ENCODE data around the gene FRMD4A. TPM values are rescaled to one million over a fixed set of nuclear protein-coding genes. Genes with fewer than 3 reads are reported as not detected.
A peak's percentile ranks its signal among the peaks of the same experiment; 100 is the strongest.

Gene FRMD4A
- total RNA-seq, 2 experiments from 2014 or later: 0.82 to 0.94 TPM

GRCh38 chr10:14333606-14334005 is 2.9 kb upstream of the FRMD4A start:
- H3K9me3 Mint-ChIP-seq (ENCODE audit: insufficient read depth): no peaks in the 10 kb centered on the region

DNA sequence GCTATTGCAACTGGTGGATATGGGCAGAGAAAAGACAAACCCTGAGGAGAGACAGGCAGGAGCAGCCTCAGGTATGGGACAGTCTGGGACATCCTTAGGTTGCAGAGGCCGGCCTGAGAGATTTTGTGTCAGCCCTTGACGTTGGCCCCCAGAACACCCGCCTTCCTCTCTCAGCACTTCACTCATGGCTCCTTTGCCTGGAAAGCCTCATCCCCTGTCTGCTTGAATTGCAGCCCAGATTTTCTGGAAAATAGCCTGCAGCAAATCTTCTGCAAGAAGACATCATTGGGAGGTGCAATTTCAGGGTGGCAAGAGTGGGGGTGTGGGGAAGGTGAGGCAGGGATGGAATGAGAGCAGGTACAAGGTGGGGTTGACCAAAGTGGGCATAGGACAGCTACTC is 2.2 kb upstream of the FRMD4A start:
- ATAC-seq: no peak
- H3K27me3 Mint-ChIP-seq (ENCODE audit: low read depth): peaks cover 25% of the 10 kb centered on the region
- POLR2A ChIA-PET: no interaction called here
- H3K27ac Mint-ChIP-seq: no peak overlapping the region
- H3K4me1 Mint-ChIP-seq (ENCODE audit: low read depth): no peaks in the 10 kb centered on the region
- no peaks in the 10 kb centered on the region for H3K36me3 Mint-ChIP-seq (ENCODE audit: low read depth)
- no peaks in the 10 kb centered on the region for H3K9me3 Mint-ChIP-seq (ENCODE audit: insufficient read depth)
- no peak for DNase-seq
- CTCF ChIA-PET: interaction anchor here (0.6 kb wide), 1 partner anchor 487 kb away, joined by 3 read pairs; no protein-coding TSS in a partner anchor
- H3K4me3 Mint-ChIP-seq: no peak overlapping the region

More at GRCh38 chr10:14333606-14334005, 2.9 kb upstream of the FRMD4A start:
- DNase-seq (no peak), ATAC-seq (no peak)
- ChIA-PET POLR2A (no interaction called here), CTCF (no interaction called here)
- no peaks in the 10 kb centered on the region for H3K4me1 Mint-ChIP-seq (ENCODE audit: low read depth)
- H3K27me3 Mint-ChIP-seq (ENCODE audit: low read depth): peaks cover 25% of the 10 kb centered on the region
- H3K4me3 Mint-ChIP-seq: no peak overlapping the region
- no peak overlapping the region for H3K27ac Mint-ChIP-seq
- no peaks in the 10 kb centered on the region for H3K36me3 Mint-ChIP-seq (ENCODE audit: low read depth)

- Mint-ChIP-seq H3K27ac (no peak overlapping the region), H3K4me3 (no peak overlapping the region), H3K4me1 (ENCODE audit: low read depth) (no peaks in the 10 kb centered on the region), H3K36me3 (ENCODE audit: low read depth) (no peaks in the 10 kb centered on the region), H3K27me3 (ENCODE audit: low read depth) (peaks cover 27% of the 10 kb centered on the region), H3K9me3 (ENCODE audit: insufficient read depth) (no peaks in the 10 kb centered on the region)
- CTCF ChIA-PET: no interaction called here
- POLR2A ChIA-PET: interaction anchor here (0.5 kb wide), 1 partner anchor 575 kb away, joined by 3 read pairs; no protein-coding TSS in a partner anchor
- no peak for DNase-seq
- ATAC-seq: no peak
These were observed 964 bp downstream of the FRMD4A start for GRCh38 chr10:14329746-14330173.

GRCh38 chr10:14328881-14329672 is 1.6 kb downstream of the FRMD4A start:
- ChIA-PET CTCF (no interaction called here), POLR2A (interaction anchor here (0.5 kb wide), 1 partner anchor 574 kb away, joined by 3 read pairs; no protein-coding TSS in a partner anchor)
- no peak for ATAC-seq
- H3K27ac Mint-ChIP-seq: no peak overlapping the region
- H3K4me1 Mint-ChIP-seq (ENCODE audit: low read depth): no peaks in the 10 kb centered on the region
- no peak for DNase-seq
- H3K27me3 Mint-ChIP-seq (ENCODE audit: low read depth): peaks cover 27% of the 10 kb centered on the region
- no peaks in the 10 kb centered on the region for H3K36me3 Mint-ChIP-seq (ENCODE audit: low read depth)
- no peaks in the 10 kb centered on the region for H3K9me3 Mint-ChIP-seq (ENCODE audit: insufficient read depth)
- no peak overlapping the region for H3K4me3 Mint-ChIP-seq

- ChIA-PET CTCF (no interaction called here), POLR2A (no interaction called here)
- ATAC-seq (no peak), DNase-seq (no peak)
- no peaks in the 10 kb centered on the region for H3K4me1 Mint-ChIP-seq (ENCODE audit: low read depth)
- H3K27me3 Mint-ChIP-seq (ENCODE audit: low read depth): peaks cover 22% of the 10 kb centered on the region
- H3K36me3 Mint-ChIP-seq (ENCODE audit: low read depth): no peaks in the 10 kb centered on the region
- no peak overlapping the region for H3K4me3 Mint-ChIP-seq
- no peak overlapping the region for H3K27ac Mint-ChIP-seq
- no peaks in the 10 kb centered on the region for H3K9me3 Mint-ChIP-seq (ENCODE audit: insufficient read depth)
These were observed 3.2 kb downstream of the FRMD4A start for GRCh38 chr10:14327527-14327926.

- Mint-ChIP-seq H3K9me3 (ENCODE audit: insufficient read depth) (no peaks in the 10 kb centered on the region), H3K27me3 (ENCODE audit: low read depth) (peaks cover 27% of the 10 kb centered on the region), H3K4me3 (no peak overlapping the region), H3K36me3 (ENCODE audit: low read depth) (no peaks in the 10 kb centered on the region), H3K4me1 (ENCODE audit: low read depth) (no peaks in the 10 kb centered on the region), H3K27ac (no peak overlapping the region)
- DNase-seq (no peak), ATAC-seq (no peak)
- ChIA-PET POLR2A (interaction anchor here (0.7 kb wide), 1 partner anchor 426 kb away, joined by 3 read pairs; no protein-coding TSS in a partner anchor), CTCF (interaction anchor here (0.7 to 1.2 kb wide), 3 partner anchors 8 to 125 kb away, joined by 3 to 4 read pairs (median 3); no protein-coding TSS in a partner anchor)
These were observed 4.1 kb downstream of the FRMD4A start for GRCh38 chr10:14326581-14326980.

GRCh38 chr10:14325325-14325955 is 5.3 kb downstream of the FRMD4A start:
- Mint-ChIP-seq H3K27ac (no peak overlapping the region), H3K4me1 (ENCODE audit: low read depth) (no peaks in the 10 kb centered on the region), H3K9me3 (ENCODE audit: insufficient read depth) (no peaks in the 10 kb centered on the region), H3K36me3 (ENCODE audit: low read depth) (no peaks in the 10 kb centered on the region), H3K4me3 (no peak overlapping the region), H3K27me3 (ENCODE audit: low read depth) (peaks cover 28% of the 10 kb centered on the region)
- POLR2A ChIA-PET: no interaction called here
- ATAC-seq: no peak
- CTCF ChIA-PET: interaction anchor here (0.7 to 1.2 kb wide), 2 partner anchors 9 to 124 kb away, joined by 3 to 4 read pairs; no protein-coding TSS in a partner anchor
- peak; percentile 65 for DNase-seq

- ATAC-seq (no peak), DNase-seq (no peak)
- Mint-ChIP-seq H3K27me3 (ENCODE audit: low read depth) (peaks cover 31% of the 10 kb centered on the region), H3K27ac (no peak overlapping the region), H3K9me3 (ENCODE audit: insufficient read depth) (no peaks in the 10 kb centered on the region), H3K36me3 (ENCODE audit: low read depth) (no peaks in the 10 kb centered on the region), H3K4me1 (ENCODE audit: low read depth) (no peaks in the 10 kb centered on the region), H3K4me3 (no peak overlapping the region)
- CTCF ChIA-PET: interaction anchor here (0.8 kb wide), 1 partner anchor 74 kb away, joined by 3 read pairs; no protein-coding TSS in a partner anchor
- POLR2A ChIA-PET: no interaction called here
These were observed 8.1 kb downstream of the FRMD4A start for GRCh38 chr10:14322526-14323188.

- ChIA-PET POLR2A (no interaction called here), CTCF (no interaction called here)
- no peaks in the 10 kb centered on the region for H3K4me1 Mint-ChIP-seq (ENCODE audit: low read depth)
- ATAC-seq (no peak), DNase-seq (no peak)
- no peak overlapping the region for H3K27ac Mint-ChIP-seq
- H3K27me3 Mint-ChIP-seq (ENCODE audit: low read depth): peaks cover 38% of the 10 kb centered on the region
- no peak overlapping the region for H3K4me3 Mint-ChIP-seq
- no peaks in the 10 kb centered on the region for H3K9me3 Mint-ChIP-seq (ENCODE audit: insufficient read depth)
- H3K36me3 Mint-ChIP-seq (ENCODE audit: low read depth): no peaks in the 10 kb centered on the region
These were observed 12.7 kb downstream of the FRMD4A start for GRCh38 chr10:14318007-14318406.

DNA sequence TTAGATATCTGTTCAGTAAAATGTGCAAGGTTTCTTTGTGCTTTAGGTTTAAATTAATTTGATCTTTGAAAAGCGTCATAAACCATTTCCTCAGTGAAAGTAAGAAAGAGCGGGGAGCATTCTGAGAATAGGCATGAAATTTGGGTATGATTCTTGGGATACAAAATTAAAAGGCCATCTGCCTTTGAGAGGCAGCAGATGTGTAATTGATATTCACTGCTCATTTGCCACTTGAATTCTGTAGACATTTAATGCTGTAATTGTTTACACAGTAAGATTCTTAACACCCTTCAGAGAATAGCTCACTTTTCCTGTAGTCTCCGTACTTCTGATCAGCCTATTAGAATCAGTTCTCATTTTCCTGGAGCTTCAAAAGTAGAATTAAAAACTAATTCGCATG is 18.7 kb downstream of the FRMD4A start:
- Mint-ChIP-seq H3K27me3 (ENCODE audit: low read depth) (peaks cover 17% of the 10 kb centered on the region), H3K27ac (no peak overlapping the region), H3K9me3 (ENCODE audit: insufficient read depth) (no peaks in the 10 kb centered on the region), H3K4me3 (no peak overlapping the region), H3K36me3 (ENCODE audit: low read depth) (no peaks in the 10 kb centered on the region), H3K4me1 (ENCODE audit: low read depth) (no peaks in the 10 kb centered on the region)
- ATAC-seq (no peak), DNase-seq (no peak)
- ChIA-PET POLR2A (no interaction called here), CTCF (no interaction called here)

- H3K9me3 Mint-ChIP-seq (ENCODE audit: insufficient read depth): no peaks in the 10 kb centered on the region
- CTCF ChIA-PET: no interaction called here
- no peaks in the 10 kb centered on the region for H3K36me3 Mint-ChIP-seq (ENCODE audit: low read depth)
These were observed 19.3 kb downstream of the FRMD4A start for GRCh38 chr10:14311206-14311957.

More at GRCh38 chr10:14311206-14311957, 19.3 kb downstream of the FRMD4A start:
- H3K4me1 Mint-ChIP-seq (ENCODE audit: low read depth): no peaks in the 10 kb centered on the region
- no peak overlapping the region for H3K4me3 Mint-ChIP-seq
- POLR2A ChIA-PET: no interaction called here
- DNase-seq (no peak), ATAC-seq (no peak)
- H3K27ac Mint-ChIP-seq: no peak overlapping the region
- peaks cover 14% of the 10 kb centered on the region for H3K27me3 Mint-ChIP-seq (ENCODE audit: low read depth)

Data from activated CD8-positive, alpha-beta T cell treated with anti-CD3 and anti-CD28 coated beads, Interleukin-2, amount 10 ng/mL, durations not matched to agents 7 days and 5 days (primary cell).